ENCODE data around the gene ING4. TPM values are rescaled to one million over a fixed set of nuclear protein-coding genes. Genes with fewer than 3 reads are reported as not detected.

The ING4 gene
- total RNA-seq, 1 donor from 2014 or later: 15.3 TPM

DNA sequence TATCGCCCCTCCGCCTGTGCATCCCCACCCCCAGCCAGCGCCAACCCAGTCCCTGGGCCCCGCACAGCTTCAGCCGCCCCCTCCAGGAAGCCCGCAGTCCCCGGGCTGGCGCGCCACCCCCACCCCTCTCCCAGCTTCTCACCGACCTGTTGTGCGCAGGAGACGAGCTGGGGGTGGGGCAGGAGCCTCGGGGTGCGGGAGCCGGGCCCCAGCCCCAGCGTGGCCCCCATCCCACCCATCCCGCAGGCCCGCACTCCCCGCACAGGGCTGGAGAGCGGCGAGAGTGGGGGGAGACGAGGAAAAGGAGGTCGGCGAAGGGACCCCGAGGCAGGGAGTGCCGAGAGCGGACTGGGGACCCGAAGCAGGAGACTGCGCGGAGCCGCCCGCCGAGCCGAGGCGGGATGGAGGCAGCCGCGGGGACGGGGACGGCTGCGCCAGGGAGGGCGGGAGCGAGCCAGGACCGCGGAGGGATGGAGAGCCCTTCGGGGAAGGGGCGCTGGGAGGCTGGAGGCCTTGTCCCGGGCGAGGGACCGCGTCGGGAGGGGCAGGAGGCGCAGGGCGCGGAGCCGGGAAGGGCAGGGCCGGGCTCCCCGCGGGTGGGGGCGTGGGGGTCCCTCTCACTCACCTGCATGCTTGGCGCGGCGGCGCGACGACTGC is 37.2 kb upstream of the ING4 start:
- peaks cover 24% of the 10 kb centered on the region for H3K27me3 ChIP-seq (ENCODE audit: control insufficient read depth, insufficient read depth, low read length)

DNA sequence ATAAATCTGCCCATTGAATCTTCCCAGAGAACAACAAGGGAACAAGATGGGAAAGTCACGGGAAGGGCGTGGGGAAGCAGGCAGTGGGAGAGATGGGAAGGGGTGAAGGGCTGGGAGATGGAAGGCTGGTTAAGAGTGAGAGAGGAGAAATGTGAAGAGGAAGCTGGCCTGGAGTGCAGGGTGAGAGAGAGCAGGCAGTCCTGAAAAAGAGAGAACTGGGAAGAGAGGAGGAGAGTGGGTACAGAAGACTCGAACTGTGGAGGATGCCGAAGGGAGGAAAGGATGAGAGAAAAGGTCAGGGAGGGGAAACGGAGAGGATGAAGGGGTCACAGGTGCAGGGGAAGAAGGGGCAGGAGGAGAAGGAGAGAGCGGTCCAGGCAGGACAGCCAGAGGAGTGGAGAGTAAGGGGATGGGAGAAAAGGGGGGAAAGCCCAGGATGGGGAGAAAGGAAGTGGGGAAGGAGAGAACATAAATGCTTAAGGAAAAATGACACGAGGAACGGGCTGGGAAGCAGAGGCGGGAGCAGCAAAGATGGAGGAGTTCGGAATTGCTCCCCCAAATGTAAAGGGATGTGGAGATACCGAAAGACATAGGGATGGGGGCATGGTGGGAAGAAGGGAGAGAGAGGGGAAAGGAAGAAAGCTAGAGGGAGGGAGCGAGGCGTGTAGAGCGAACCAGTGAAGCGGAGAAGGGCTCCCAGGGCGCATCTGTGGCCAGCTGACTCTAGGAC is 36.5 kb upstream of the ING4 start:
- TF ChIP-seq, protein P1, sequence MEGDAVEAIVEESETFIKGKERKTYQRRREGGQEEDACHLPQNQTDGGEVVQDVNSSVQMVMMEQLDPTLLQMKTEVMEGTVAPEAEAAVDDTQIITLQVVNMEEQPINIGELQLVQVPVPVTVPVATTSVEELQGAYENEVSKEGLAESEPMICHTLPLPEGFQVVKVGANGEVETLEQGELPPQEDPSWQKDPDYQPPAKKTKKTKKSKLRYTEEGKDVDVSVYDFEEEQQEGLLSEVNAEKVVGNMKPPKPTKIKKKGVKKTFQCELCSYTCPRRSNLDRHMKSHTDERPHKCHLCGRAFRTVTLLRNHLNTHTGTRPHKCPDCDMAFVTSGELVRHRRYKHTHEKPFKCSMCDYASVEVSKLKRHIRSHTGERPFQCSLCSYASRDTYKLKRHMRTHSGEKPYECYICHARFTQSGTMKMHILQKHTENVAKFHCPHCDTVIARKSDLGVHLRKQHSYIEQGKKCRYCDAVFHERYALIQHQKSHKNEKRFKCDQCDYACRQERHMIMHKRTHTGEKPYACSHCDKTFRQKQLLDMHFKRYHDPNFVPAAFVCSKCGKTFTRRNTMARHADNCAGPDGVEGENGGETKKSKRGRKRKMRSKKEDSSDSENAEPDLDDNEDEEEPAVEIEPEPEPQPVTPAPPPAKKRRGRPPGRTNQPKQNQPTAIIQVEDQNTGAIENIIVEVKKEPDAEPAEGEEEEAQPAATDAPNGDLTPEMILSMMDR (IDR thresholded peaks at IDR 0.05; ENCODE audit: insufficient read depth, low read length, severe bottlenecking): no peak
- no peak overlapping the region for H3K4me3 ChIP-seq (ENCODE audit: low read depth, low read length)
- peaks cover 24% of the 10 kb centered on the region for H3K27me3 ChIP-seq (ENCODE audit: control insufficient read depth, insufficient read depth, low read length)
- FAIRE-seq: no peak
- H3K36me3 ChIP-seq (ENCODE audit: control insufficient read depth, insufficient read depth, low read length): no peaks in the 10 kb centered on the region
- no peak for DNase-seq (ENCODE audit: low read depth)

More for the DNA sequence above, 37.2 kb upstream of the ING4 start:
- no peak for FAIRE-seq
- TF ChIP-seq, protein P1 (IDR thresholded peaks at IDR 0.05; ENCODE audit: insufficient read depth, low read length, severe bottlenecking): no peak
- H3K4me3 ChIP-seq (ENCODE audit: low read depth, low read length): peak overlapping the region; percentile 23
- H3K36me3 ChIP-seq (ENCODE audit: control insufficient read depth, insufficient read depth, low read length): no peaks in the 10 kb centered on the region
- no peak for DNase-seq (ENCODE audit: low read depth)

DNA sequence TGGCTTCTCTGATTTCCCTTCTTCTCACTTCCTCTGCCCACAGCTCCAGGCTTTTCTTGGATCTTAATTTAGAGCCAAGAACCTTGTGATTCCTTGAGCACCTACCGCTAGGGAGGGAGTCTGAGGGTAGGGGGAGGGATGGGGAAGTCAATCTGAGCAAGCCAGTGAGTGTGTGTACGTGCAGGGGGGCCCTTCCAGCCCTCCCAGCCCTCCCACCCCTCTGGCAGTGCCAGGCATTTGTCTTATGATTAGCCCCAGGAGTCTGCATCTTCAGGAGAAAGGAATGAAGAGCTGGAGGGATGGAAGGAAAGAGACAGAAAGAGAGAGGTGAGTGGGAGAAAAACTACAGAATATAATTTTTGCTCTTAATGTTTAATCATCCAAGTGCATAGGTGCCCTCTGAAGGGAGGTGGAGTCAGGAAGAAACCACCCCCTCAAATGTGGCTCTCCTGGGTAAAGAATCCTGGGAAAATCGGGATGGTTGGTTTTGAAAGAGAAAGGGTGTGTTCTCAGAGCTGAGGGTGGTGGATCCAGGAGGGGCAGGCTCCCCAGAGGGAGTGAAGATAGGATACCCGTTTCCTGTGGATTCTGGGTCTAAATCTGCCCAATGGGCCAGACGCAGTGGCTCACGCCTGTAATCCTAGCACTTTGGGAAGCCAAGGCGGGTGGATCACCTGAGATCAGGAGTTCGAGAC is 35.6 kb upstream of the ING4 start:
- Histone ChIP-seq H3K27me3 (ENCODE audit: control insufficient read depth, insufficient read depth, low read length) (peaks cover 24% of the 10 kb centered on the region), H3K36me3 (ENCODE audit: control insufficient read depth, insufficient read depth, low read length) (no peaks in the 10 kb centered on the region), H3K4me3 (ENCODE audit: low read depth, low read length) (no peak overlapping the region)
- TF ChIP-seq, protein P1 (IDR thresholded peaks at IDR 0.05; ENCODE audit: insufficient read depth, low read length, severe bottlenecking): no peak
- DNase-seq (ENCODE audit: low read depth) (no peak), FAIRE-seq (no peak)

DNA sequence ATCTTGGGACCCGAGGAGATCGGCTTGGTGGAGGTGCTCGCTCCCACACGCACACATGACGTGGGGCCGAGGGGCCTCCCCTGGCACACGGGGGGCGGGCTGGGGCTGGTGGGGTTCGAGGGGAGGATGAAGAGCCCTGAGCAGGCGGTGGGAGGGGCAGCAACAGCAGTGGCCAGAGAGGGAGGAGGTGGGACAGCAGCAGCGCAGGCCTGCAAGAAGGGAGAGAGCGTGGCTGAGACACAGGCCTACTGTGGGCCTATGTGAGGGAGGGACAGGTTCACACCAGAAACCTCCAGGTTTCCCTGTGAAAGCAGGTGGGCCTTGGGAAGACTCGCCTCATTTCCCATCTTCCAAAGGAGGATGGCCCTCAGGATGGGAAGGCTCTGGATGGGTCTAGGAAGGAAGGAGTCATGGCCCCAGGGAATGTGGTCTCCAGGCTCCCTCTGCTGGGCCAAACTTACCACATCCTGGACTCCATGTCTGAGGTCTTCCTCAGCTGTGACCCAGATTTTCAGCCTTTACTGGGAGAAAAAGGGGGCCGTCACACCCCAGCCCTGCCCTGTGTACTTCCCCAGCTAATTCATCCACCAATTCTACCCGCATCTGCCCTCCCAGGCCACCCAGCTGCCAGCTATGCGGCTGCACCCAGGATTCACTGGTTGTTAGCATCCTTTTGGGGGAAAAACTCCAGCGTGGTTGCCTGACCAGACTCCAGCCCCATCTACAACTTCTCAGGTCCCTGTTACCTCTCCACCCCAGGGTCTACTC is 34.8 kb upstream of the ING4 start:
- Histone ChIP-seq H3K36me3 (ENCODE audit: control insufficient read depth, insufficient read depth, low read length) (no peaks in the 10 kb centered on the region), H3K27me3 (ENCODE audit: control insufficient read depth, insufficient read depth, low read length) (peaks cover 24% of the 10 kb centered on the region), H3K4me3 (ENCODE audit: low read depth, low read length) (no peak overlapping the region)
- peak; percentile 45 for DNase-seq (ENCODE audit: low read depth)
- FAIRE-seq: peak; percentile 7
- TF ChIP-seq, protein P1 (IDR thresholded peaks at IDR 0.05; ENCODE audit: insufficient read depth, low read length, severe bottlenecking): peak; percentile 74

DNA sequence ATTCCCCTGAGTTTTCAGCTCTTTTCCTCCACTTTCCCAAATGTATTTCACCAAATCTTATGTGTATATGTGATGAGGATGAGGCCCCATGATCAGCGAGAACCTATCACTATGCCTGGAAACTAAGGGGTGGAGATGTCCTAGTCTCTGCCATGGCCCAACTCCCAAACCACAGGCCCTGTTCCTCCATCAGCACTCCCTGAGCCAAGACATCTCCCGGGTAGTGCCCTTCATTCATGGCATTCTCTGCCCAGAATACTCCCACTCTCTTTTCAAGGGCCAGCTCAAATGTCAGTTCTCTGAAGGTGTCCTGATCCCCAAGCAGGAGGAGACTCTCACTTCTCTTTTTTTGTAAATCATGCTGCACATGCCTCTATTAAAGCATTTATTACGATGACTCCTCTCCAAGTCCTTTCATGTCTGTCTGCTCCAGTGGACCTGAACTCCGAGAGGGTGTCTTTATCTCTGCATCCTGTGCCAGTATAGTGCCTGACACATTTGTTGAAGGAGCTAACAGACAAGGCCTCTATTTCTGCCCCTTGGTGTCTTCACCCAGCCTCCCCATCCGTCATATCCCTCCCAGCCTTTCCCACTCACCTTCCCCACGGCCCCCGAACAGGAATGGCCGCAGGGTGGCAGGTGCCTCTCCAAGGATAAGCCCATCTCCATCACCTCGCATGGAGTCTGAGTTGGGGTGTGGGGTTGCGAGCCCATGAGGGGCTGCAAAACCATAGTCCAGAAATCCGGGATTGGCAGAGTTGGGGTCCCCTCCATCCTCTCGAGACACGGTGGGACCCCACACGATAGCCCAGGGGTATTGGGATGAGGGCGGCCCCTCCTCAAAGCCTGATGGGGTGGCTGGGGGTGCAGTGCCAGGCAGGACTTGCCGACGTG is 34.0 kb upstream of the ING4 start:
- FAIRE-seq: peak; percentile 13
- H3K27me3 ChIP-seq (ENCODE audit: control insufficient read depth, insufficient read depth, low read length): peaks cover 24% of the 10 kb centered on the region

More for the DNA sequence above, 34.0 kb upstream of the ING4 start:
- TF ChIP-seq, protein P1 (IDR thresholded peaks at IDR 0.05; ENCODE audit: insufficient read depth, low read length, severe bottlenecking): no peak
- no peaks in the 10 kb centered on the region for H3K36me3 ChIP-seq (ENCODE audit: control insufficient read depth, insufficient read depth, low read length)
- no peak overlapping the region for H3K4me3 ChIP-seq (ENCODE audit: low read depth, low read length)
- DNase-seq (ENCODE audit: low read depth): no peak

All from bronchial epithelial cell (primary cell).